Epidermal melanocyte (primary cell): ENCODE data around the gene ANXA4.
"Not testable (repeated sequence)": the region's sequence is repeated elsewhere in the genome, so short reads cannot be mapped to it uniquely, and the experiment has no call there.

Experiments used
- DNase-seq: peaks from one replicate; pipeline ENCODE4 v3.0.0; 2011; ENCODE audit warnings: low spot score; ENCODE audit not compliant: insufficient read length

ANXA4 gene

GRCh38 chr2:69776886-69777785 lies 35.2 kb downstream of the ANXA4 start:
- no peak for DNase-seq

- DNase-seq: no peak
Observed at GRCh38 chr2:69777786-69778105, 35.8 kb downstream of the ANXA4 start.

- DNase-seq: no peak
Observed at GRCh38 chr2:69779258-69780001, 37.5 kb downstream of the ANXA4 start.

- no peak for DNase-seq
Observed at GRCh38 chr2:69780921-69781320, 39.0 kb downstream of the ANXA4 start.

- no peak for DNase-seq
Observed at GRCh38 chr2:69781321-69782248, 39.7 kb downstream of the ANXA4 start.

- no peak for DNase-seq
Observed at GRCh38 chr2:69784228-69784627, 42.3 kb downstream of the ANXA4 start.

GRCh38 chr2:69785358-69785757 lies 43.4 kb downstream of the ANXA4 start:
- no peak for DNase-seq

- no peak for DNase-seq
Observed at GRCh38 chr2:69786052-69786560, 44.2 kb downstream of the ANXA4 start.

- peak; percentile 52 for DNase-seq
Observed at GRCh38 chr2:69789175-69789721, 47.3 kb downstream of the ANXA4 start.

GRCh38 chr2:69789772-69790600 lies 48.1 kb downstream of the ANXA4 start:
- DNase-seq: no peak

GRCh38 chr2:69790601-69790959 lies 48.6 kb downstream of the ANXA4 start:
- DNase-seq: no peak

GRCh38 chr2:69791045-69791444 lies 49.1 kb downstream of the ANXA4 start:
- no peak for DNase-seq

- no peak for DNase-seq
Observed at GRCh38 chr2:69796174-69796573, 54.2 kb downstream of the ANXA4 start.

GRCh38 chr2:69797235-69797634 lies 55.3 kb downstream of the ANXA4 start:
- no peak for DNase-seq

- no peak for DNase-seq
Observed at GRCh38 chr2:69797836-69798289, 55.9 kb downstream of the ANXA4 start.

- no peak for DNase-seq
Observed at GRCh38 chr2:69798290-69798908, 56.5 kb downstream of the ANXA4 start.

GRCh38 chr2:69798909-69799526 lies 57.1 kb downstream of the ANXA4 start:
- no peak for DNase-seq

GRCh38 chr2:69801745-69802290 lies 59.9 kb downstream of the ANXA4 start:
- no peak for DNase-seq

GRCh38 chr2:69802781-69803367 lies 60.9 kb downstream of the ANXA4 start:
- DNase-seq: not testable (repeated sequence)
